CD14-positive monocyte (primary cell): ENCODE data around the gene RPS6KA2. TPM values are rescaled to one million over a fixed set of nuclear protein-coding genes. Genes with fewer than 3 reads are reported as not detected.

Experiments
- DNase-seq, 3 donors: peaks; one replicate each; pipeline ENCODE4 v3.0.0-alpha.2; 2011 to 2022
- H2AFZ ChIP-seq: 2 replicates; pipeline ENCODE4 v1.6.0; 2012; ENCODE audit warnings: mild to moderate bottlenecking, low read depth, low read length, inconsistent platforms; ENCODE audit not compliant: insufficient read depth, poor library complexity, severe bottlenecking
- H3K27ac ChIP-seq, 2 donors: 1 replicate in 1 of 2; 2 replicates in 1 of 2; pipeline ENCODE4 v1.5.1; 2012 to 2013; ENCODE audit warnings: low read length in 2 of 2, control low read depth in 1 of 2, inconsistent platforms in 1 of 2, low read depth in 1 of 2, mild to moderate bottlenecking in 1 of 2
- H3K27me3 ChIP-seq, 2 donors: one replicate each; pipeline versions ENCODE4 v1.6.0 to v1.6.1; 2011 to 2013; ENCODE audit warnings: low read length in 2 of 2; ENCODE audit not compliant: control insufficient read depth in 2 of 2, insufficient read depth in 2 of 2
- H3K36me3 ChIP-seq, 2 donors: replicated peaks in 1 of 2; 1 replicate in 1 of 2; 2 replicates in 1 of 2; pipeline versions ENCODE4 v1.5.1 to v1.6.1; 2012 to 2013; ENCODE audit warnings: low read length in 2 of 2, control low read depth in 1 of 2, inconsistent platforms in 1 of 2, mild to moderate bottlenecking in 1 of 2; ENCODE audit not compliant: insufficient read depth in 2 of 2, control insufficient read depth in 1 of 2
- H3K4me1 ChIP-seq, 2 donors: 1 replicate in 1 of 2; 2 replicates in 1 of 2; pipeline versions ENCODE4 v1.5.1 to v1.6.1; 2012 to 2013; ENCODE audit warnings: low read length in 2 of 2, control low read depth in 1 of 2, inconsistent platforms in 1 of 2, mild to moderate bottlenecking in 1 of 2, moderate library complexity in 1 of 2; ENCODE audit not compliant: insufficient read depth in 2 of 2, control insufficient read depth in 1 of 2
- H3K4me2 ChIP-seq: replicated peaks from 2 replicates; pipeline ENCODE3; 2012; ENCODE audit warnings: low read length, moderate library complexity, mild to moderate bottlenecking; ENCODE audit not compliant: poor library complexity, severe bottlenecking; ENCODE audit errors: extremely low read depth
- H3K4me3 ChIP-seq, 3 experiments: fragments of 200-600 bp in 1 of 3; sonication (generic) in 1 of 3; replicated peaks in 1 of 3; 1 replicate in 2 of 3; 2 replicates in 1 of 3; pipeline ENCODE4 v1.5.1; 2011 to 2013; ENCODE audit warnings: low read length in 3 of 3, mild to moderate bottlenecking in 3 of 3, control low read depth in 2 of 3, low read depth in 2 of 3, inconsistent platforms in 1 of 3, moderate library complexity in 1 of 3
- H3K79me2 ChIP-seq: 2 replicates; pipeline ENCODE4 v1.6.0; 2012; ENCODE audit warnings: mild to moderate bottlenecking, control low read depth, inconsistent platforms, low read length, moderate library complexity; ENCODE audit not compliant: insufficient read depth
- H3K9ac ChIP-seq: 2 replicates; pipeline ENCODE4 v1.6.0; 2017; ENCODE audit warnings: low read length, mild to moderate bottlenecking; ENCODE audit not compliant: insufficient read depth, poor library complexity, severe bottlenecking
- H3K9me3 ChIP-seq, 2 donors: replicated peaks in 1 of 2; 1 replicate in 1 of 2; 2 replicates in 1 of 2; pipeline versions ENCODE4 v1.5.1 to v1.6.1; 2012 to 2013; ENCODE audit warnings: low read length in 2 of 2, control low read depth in 1 of 2; ENCODE audit not compliant: control insufficient read depth in 1 of 2, insufficient read depth in 1 of 2
- H4K20me1 ChIP-seq: 2 replicates; pipeline ENCODE4 v1.6.0; 2012; ENCODE audit warnings: mild to moderate bottlenecking, low read length, control low read depth, moderate library complexity; ENCODE audit not compliant: insufficient read depth
- H3K27ac Mint-ChIP-seq, 7 donors: one replicate each; pipeline ENCODE4 v1.8.0; 2020; ENCODE audit warnings: mild to moderate bottlenecking in 7 of 7, mixed read lengths in 7 of 7, moderate library complexity in 6 of 7, inconsistent platforms in 2 of 7
- H3K27me3 Mint-ChIP-seq, 3 donors: one replicate each; pipeline ENCODE4 v1.8.0; 2021 to 2022; ENCODE audit warnings: low read depth in 3 of 3, mild to moderate bottlenecking in 3 of 3, mixed read lengths in 3 of 3, moderate library complexity in 3 of 3, inconsistent platforms in 1 of 3
- H3K36me3 Mint-ChIP-seq, 2 donors: one replicate each; pipeline ENCODE4 v1.8.0; 2020; ENCODE audit warnings: mixed read lengths in 2 of 2, inconsistent platforms in 1 of 2, mild to moderate bottlenecking in 1 of 2
- H3K4me1 Mint-ChIP-seq: one replicate; pipeline ENCODE4 v1.8.0; 2020; ENCODE audit warnings: mild to moderate bottlenecking, mixed read lengths
- H3K4me3 Mint-ChIP-seq, 2 donors: one replicate each; pipeline ENCODE4 v1.8.0; 2020; ENCODE audit warnings: mild to moderate bottlenecking in 2 of 2, mixed read lengths in 2 of 2, moderate library complexity in 1 of 2
- H3K9me3 Mint-ChIP-seq, 7 donors: one replicate each; pipeline ENCODE4 v1.8.0; 2020 to 2022; ENCODE audit warnings: mixed read lengths in 7 of 7, mild to moderate bottlenecking in 6 of 7, moderate library complexity in 6 of 7, inconsistent platforms in 2 of 7
- CTCF ChIP-seq: fragments of 200-600 bp; IDR thresholded peaks from one replicate; pipeline ENCODE4 v1.8.0; 2022; ENCODE audit warnings: antibody characterized with exemption, mild to moderate bottlenecking
- WGBS: methylation state at CpG from one replicate; pipeline ENCODE4 v1.1.5; 2013; ENCODE audit warnings: missing lambda C conversion rate; ENCODE audit not compliant: insufficient coverage; 5-methylcytosine and 5-hydroxymethylcytosine counted together
- intact Hi-C, 2 donors: fragments of 100-400 bp; cut with micrococcal nuclease; formaldehyde crosslinking; loops; one replicate each; pipeline versions ENCODE4 v1.15.0 to v1.15.1; 2023
- polyA plus RNA-seq, 3 donors: library from polyadenylated mRNA; depleted of rRNA in 1 of 3; unstranded in 2 of 3; stranded (reverse) in 1 of 3; fragments of 300-500 nt in 2 of 3; fragments of >200 nt in 1 of 3; fragmentation: Illumina TruSeq in 2 of 3; gene quantifications; 1 replicate in 2 of 3; 2 replicates in 1 of 3; pipeline ENCODE4 v1.2.3, GENCODE V29; 2012 to 2021

Gene RPS6KA2
- polyA plus RNA-seq, 3 donors: 1.4 to 3.1 (median 1.9) TPM

DNA sequence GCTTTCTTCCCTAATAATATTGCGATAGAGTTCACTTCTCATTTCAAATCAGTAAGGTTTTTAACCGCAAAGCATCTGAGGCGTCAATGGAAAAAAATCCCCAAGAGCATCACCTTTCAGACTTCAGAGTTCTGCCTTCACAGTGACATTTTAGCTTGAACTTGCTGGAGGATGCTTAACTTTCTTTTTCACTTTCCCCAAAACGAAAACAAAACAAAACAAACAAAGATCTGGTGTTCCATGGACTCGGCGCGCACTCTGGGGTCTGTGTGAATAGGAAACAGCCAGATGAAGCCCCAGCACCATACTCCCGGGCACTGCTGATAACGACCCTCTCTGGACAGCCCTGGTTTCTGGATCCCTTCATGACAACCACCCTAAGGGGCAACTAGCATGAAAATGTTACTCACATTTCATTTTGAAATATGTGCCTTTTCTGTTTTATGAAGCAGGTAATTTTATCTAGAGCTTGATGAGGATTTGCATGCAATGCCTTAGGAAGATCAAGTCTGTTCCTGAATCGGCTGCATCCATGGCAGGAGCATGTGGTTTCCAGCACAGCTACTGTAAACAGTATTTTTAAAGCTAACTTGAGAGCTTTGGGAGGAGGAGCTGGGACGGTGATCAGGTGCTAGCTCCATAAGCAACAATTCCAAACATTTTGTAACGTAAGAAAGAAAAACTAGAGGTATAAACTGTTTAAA, 85.0 kb downstream of the RPS6KA2 start:
- no peaks in the 10 kb centered on the region for H3K79me2 ChIP-seq
- 88% methylated on average over 8 of the region's 12 CpGs for WGBS
- Mint-ChIP-seq H3K27me3 (peaks cover 0 to 7% (median 5%) of the 10 kb centered on the region in 3 donors), H3K4me3 (peak overlapping the region; percentile 9 to 52), H3K36me3 (no peaks in the 10 kb centered on the region), H3K27ac (no peak overlapping the region), H3K9me3 (peaks cover 0 to 4% (median 0%) of the 10 kb centered on the region in 7 donors), H3K4me1 (peaks cover 18% of the 10 kb centered on the region)
- H3K27ac ChIP-seq: no peak overlapping the region
- TF ChIP-seq CTCF: no peak
- intact Hi-C loops: no loop called here
- H3K4me1 ChIP-seq: peaks cover 0 to 4% of the 10 kb centered on the region in 2 donors
- no peaks in the 10 kb centered on the region for H4K20me1 ChIP-seq
- no peak overlapping the region for H3K4me2 ChIP-seq
- no peak for DNase-seq
- no peaks in the 10 kb centered on the region for H3K9me3 ChIP-seq
- H3K27me3 ChIP-seq: no peaks in the 10 kb centered on the region
- H2AFZ ChIP-seq: no peak overlapping the region
- no peaks in the 10 kb centered on the region for H3K36me3 ChIP-seq
- H3K4me3 ChIP-seq: no peak overlapping the region
- H3K9ac ChIP-seq: no peak overlapping the region

- Histone ChIP-seq H3K4me2 (peak overlapping the region; percentile 20), H3K27ac (no peak overlapping the region), H3K4me3 (peak overlapping the region in 1 of 3 experiments; percentile 25), H3K9ac (no peak overlapping the region), H3K27me3 (no peaks in the 10 kb centered on the region), H2AFZ (no peak overlapping the region), H3K4me1 (peaks cover 0 to 4% of the 10 kb centered on the region in 2 donors), H3K36me3 (no peaks in the 10 kb centered on the region), H4K20me1 (no peaks in the 10 kb centered on the region), H3K9me3 (no peaks in the 10 kb centered on the region), H3K79me2 (no peaks in the 10 kb centered on the region)
- peak overlapping the region; percentile 52 to 53 for H3K4me3 Mint-ChIP-seq
- H3K36me3 Mint-ChIP-seq: no peaks in the 10 kb centered on the region
- intact Hi-C loops: no loop called here
- TF ChIP-seq CTCF: no peak
- no peak for DNase-seq
- H3K27me3 Mint-ChIP-seq: peaks cover 0 to 5% (median 5%) of the 10 kb centered on the region in 3 donors
- peak overlapping the region in 1 of 7 donors; percentile 68 for H3K27ac Mint-ChIP-seq
- peaks cover 18% of the 10 kb centered on the region for H3K4me1 Mint-ChIP-seq
- H3K9me3 Mint-ChIP-seq: peaks cover 0 to 5% (median 0%) of the 10 kb centered on the region in 7 donors
- WGBS: 77% methylated on average over 12 of the region's 12 CpGs
Observed at GRCh38 chr6:166541366-166541765, 85.7 kb downstream of the RPS6KA2 start.
